Caco-2 (cell line): ENCODE data around the gene CRLF2. TPM values are rescaled to one million over a fixed set of nuclear protein-coding genes. Genes with fewer than 3 reads are reported as not detected.
"Not testable (repeated sequence)": the region's sequence is repeated elsewhere in the genome, so short reads cannot be mapped to it uniquely, and the experiment has no call there.

Experiments
- Bru-seq: library from RNA; stranded (reverse); fragments of 400-500 nt; gene quantifications from one replicate; lab custom pipeline; 2021; lab: Mats Ljungman, UMichigan
- BruChase-seq, 2 experiments: library from RNA; stranded (reverse); fragments of 400-500 nt; gene quantifications; one replicate each; lab custom pipeline; 2021; lab: Mats Ljungman, UMichigan
- BruUV-seq: library from RNA; stranded (reverse); fragments of 400-500 nt; replicated peaks from 2 replicates; lab custom pipeline; 2021; lab: Mats Ljungman, UMichigan
- CTCF ChIA-PET: fragments of 300-600 bp; sonication (Branson Sonifier 250); formaldehyde crosslinking; loops from one replicate; lab custom pipeline; 2022; ENCODE audit warnings: antibody characterized with exemption; lab: Charles Lee
- POLR2A ChIA-PET: fragments of 300-600 bp; sonication (Branson Sonifier 250); formaldehyde crosslinking; loops from one replicate; lab custom pipeline; 2022; ENCODE audit warnings: antibody characterized with exemption; lab: Charles Lee
- DNase-seq, 2 experiments: peaks; one replicate each; pipeline versions ENCODE4 v3.0.0 to v3.0.0-alpha.2; 2020 to 2022
- H3K27me3 ChIP-seq: replicated peaks from 2 replicates; pipeline ENCODE4 v1.6.0; 2011; ENCODE audit warnings: low read length; ENCODE audit not compliant: control insufficient read depth, insufficient read depth
- H3K36me3 ChIP-seq: 2 replicates; pipeline ENCODE4 v1.5.1; 2011; ENCODE audit warnings: low read length; ENCODE audit not compliant: control insufficient read depth, insufficient read depth
- H3K4me1 ChIP-seq: fragments of 250-450 bp; sonication (Bioruptor Pico); 2 replicates; pipeline ENCODE4 v1.5.1; 2020; ENCODE audit warnings: mild to moderate bottlenecking
- H3K4me3 ChIP-seq: 2 replicates; pipeline ENCODE4 v1.5.1; 2011; ENCODE audit warnings: low read depth, mild to moderate bottlenecking, control low read depth, low read length
- H3K9me3 ChIP-seq: fragments of 250-450 bp; sonication (Bioruptor Pico); 2 replicates; pipeline ENCODE4 v1.5.1; 2020; ENCODE audit warnings: mild to moderate bottlenecking, moderate library complexity
- H3K27ac Mint-ChIP-seq: one replicate; pipeline ENCODE4 v1.8.0; 2022; ENCODE audit warnings: mixed read lengths; ENCODE audit not compliant: unreplicated experiment
- H3K27me3 Mint-ChIP-seq: one replicate; pipeline ENCODE4 v1.8.0; 2022; ENCODE audit warnings: mixed read lengths; ENCODE audit not compliant: insufficient read depth, unreplicated experiment
- H3K36me3 Mint-ChIP-seq: one replicate; pipeline ENCODE4 v1.8.0; 2022; ENCODE audit warnings: mild to moderate bottlenecking, mixed read lengths; ENCODE audit not compliant: insufficient read depth, unreplicated experiment
- H3K4me1 Mint-ChIP-seq: one replicate; pipeline ENCODE4 v1.8.0; 2022; ENCODE audit warnings: low read depth, mixed read lengths; ENCODE audit not compliant: unreplicated experiment
- H3K4me3 Mint-ChIP-seq: one replicate; pipeline ENCODE4 v1.8.0; 2022; ENCODE audit warnings: mild to moderate bottlenecking, moderate library complexity, mixed read lengths; ENCODE audit not compliant: unreplicated experiment
- H3K9me3 Mint-ChIP-seq: one replicate; pipeline ENCODE4 v1.8.0; 2022; ENCODE audit warnings: mixed read lengths; ENCODE audit not compliant: unreplicated experiment
- CTCF ChIP-seq, 2 experiments: fragments of 200-600 bp in 1 of 2; IDR thresholded peaks; 1 replicate in 1 of 2; 2 replicates in 1 of 2; pipeline versions ENCODE4 v1.5.1 to v1.8.0; 2011 to 2022; ENCODE audit warnings: antibody characterized with exemption in 1 of 2, control low read depth in 1 of 2, inconsistent platforms in 1 of 2, low read depth in 1 of 2, low read length in 1 of 2, mild to moderate bottlenecking in 1 of 2, moderate library complexity in 1 of 2; ENCODE audit not compliant: insufficient read depth in 1 of 2, severe bottlenecking in 1 of 2, unreplicated experiment in 1 of 2
- intact Hi-C: fragments of 100-400 bp; cut with micrococcal nuclease; formaldehyde crosslinking; loops from one replicate; pipeline ENCODE4 v1.10.0; 2022; ENCODE audit not compliant: unreplicated experiment
- long read RNA-seq: library from polyadenylated mRNA; stranded (forward); transcript quantifications from one replicate; pipeline ENCODE4 v2.0.0, GENCODE V29; 2022
- total RNA-seq: library from RNA; stranded (reverse); gene quantifications from 2 replicates; pipeline ENCODE4 v1.2.3, GENCODE V29; 2022

CRLF2 gene
- total RNA-seq: not detected in 2 replicates
- Bru-seq, nascent RNA: not detected
- not detected for BruChase-seq, experiment 1, labeled RNA remaining after a 2-hour chase
- BruChase-seq, experiment 2, labeled RNA remaining after a 6-hour chase: not detected
- long read RNA-seq: 0 reads

DNA sequence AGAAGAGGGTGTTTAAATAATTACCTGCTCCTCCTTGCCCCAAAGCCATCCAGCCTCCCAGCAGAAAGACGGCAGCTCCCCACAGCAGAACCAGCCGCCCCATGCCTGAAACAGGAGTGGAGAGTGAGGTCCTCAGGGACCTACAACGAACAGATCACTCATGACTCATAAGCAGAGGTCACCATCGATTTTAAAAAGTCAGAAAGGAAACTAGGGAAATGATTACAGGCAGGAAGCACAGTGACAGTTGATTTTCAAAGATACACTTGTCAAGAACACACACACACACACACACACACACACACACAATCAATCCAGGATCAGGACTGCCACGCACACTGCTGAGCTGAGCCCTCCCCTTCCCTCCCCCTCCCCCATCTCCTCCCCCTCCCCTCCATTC, at the start of gene CRLF2:
Gene CRLF2 (minus strand): TSS at position 118 of the 400 bp plus-strand sequence. CDS start 15 bp downstream, at position 103.
- ChIA-PET POLR2A (no interaction called here), CTCF (no interaction called here)
- Mint-ChIP-seq H3K27ac (no peak within 1 kb of the TSS), H3K9me3 (peaks cover 26% of the 10 kb centered on the region), H3K4me3 (no peak within 1 kb of the TSS), H3K36me3 (no peaks in the 10 kb centered on the region), H3K4me1 (no peaks in the 10 kb centered on the region), H3K27me3 (no peaks in the 10 kb centered on the region)
- Histone ChIP-seq H3K27me3 (no peaks in the 10 kb centered on the region), H3K36me3 (no peaks in the 10 kb centered on the region), H3K4me3 (no peak within 1 kb of the TSS), H3K9me3 (no peaks in the 10 kb centered on the region), H3K4me1 (no peaks in the 10 kb centered on the region)
- no TSS peak for BruUV-seq
- intact Hi-C loops: no loop called here
- TF ChIP-seq CTCF (IDR thresholded peaks at IDR 0.05; ENCODE audit: insufficient read depth in 1 of 2, low read depth in 1 of 2, low read length in 1 of 2, severe bottlenecking in 1 of 2, unreplicated experiment in 1 of 2): no peak
- no peak for DNase-seq

DNA sequence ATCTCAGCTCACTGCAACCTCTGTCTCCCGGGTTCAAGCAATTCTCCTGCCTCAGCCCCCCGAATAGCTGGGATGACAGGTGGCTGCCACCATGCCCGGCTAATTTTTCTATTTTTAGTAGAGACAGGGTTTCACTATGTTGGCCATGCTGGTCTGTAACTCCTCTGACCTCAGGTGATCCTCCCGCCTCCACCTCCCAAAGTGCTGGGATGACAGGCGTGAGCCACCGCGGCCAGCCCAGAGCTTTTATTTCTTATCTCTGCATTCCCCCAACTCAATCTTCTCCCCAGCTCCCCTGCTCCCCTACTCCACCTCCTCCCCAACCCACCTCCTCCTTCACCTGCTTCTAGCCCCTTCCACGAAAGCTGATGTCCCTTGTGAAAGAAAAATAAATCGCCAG, 49.3 kb upstream of the CRLF2 start:
- H3K4me3 Mint-ChIP-seq, CTCF ChIA-PET, H3K27me3 Mint-ChIP-seq, DNase-seq, H3K9me3 ChIP-seq, H3K4me3 ChIP-seq, H3K27ac Mint-ChIP-seq, H3K27me3 ChIP-seq, H3K9me3 Mint-ChIP-seq, intact Hi-C loops, H3K4me1 ChIP-seq, H3K4me1 Mint-ChIP-seq, BruUV-seq, POLR2A ChIA-PET, H3K36me3 Mint-ChIP-seq, H3K36me3 ChIP-seq: not testable (repeated sequence)

GRCh38 chrX:1261285-1261684, 48.8 kb upstream of the CRLF2 start:
- no peak overlapping the region for H3K4me3 Mint-ChIP-seq
- TF ChIP-seq CTCF (IDR thresholded peaks at IDR 0.05; ENCODE audit: insufficient read depth in 1 of 2, low read depth in 1 of 2, low read length in 1 of 2, severe bottlenecking in 1 of 2, unreplicated experiment in 1 of 2): no peak
- Histone ChIP-seq H3K36me3 (no peaks in the 10 kb centered on the region), H3K9me3 (no peaks in the 10 kb centered on the region), H3K27me3 (no peaks in the 10 kb centered on the region), H3K4me1 (0 out of 2 replicates have a peak, but pooled peaks cover 3% of the 10 kb centered on the region), H3K4me3 (no peak overlapping the region)
- H3K27ac Mint-ChIP-seq: no peak overlapping the region
- H3K27me3 Mint-ChIP-seq: no peaks in the 10 kb centered on the region
- ChIA-PET POLR2A (no interaction called here), CTCF (no interaction called here)
- no peaks in the 10 kb centered on the region for H3K36me3 Mint-ChIP-seq
- peaks cover 2% of the 10 kb centered on the region for H3K9me3 Mint-ChIP-seq
- intact Hi-C loops: no loop called here
- no peak for DNase-seq
- BruUV-seq: no TSS peak
- H3K4me1 Mint-ChIP-seq: no peaks in the 10 kb centered on the region
